ENCODE results near the gene MTPN.

The MTPN gene

GRCh38 chr7:135950972-135951371 is 26.2 kb downstream of the MTPN start:
- no peak for DNase-seq

DNA sequence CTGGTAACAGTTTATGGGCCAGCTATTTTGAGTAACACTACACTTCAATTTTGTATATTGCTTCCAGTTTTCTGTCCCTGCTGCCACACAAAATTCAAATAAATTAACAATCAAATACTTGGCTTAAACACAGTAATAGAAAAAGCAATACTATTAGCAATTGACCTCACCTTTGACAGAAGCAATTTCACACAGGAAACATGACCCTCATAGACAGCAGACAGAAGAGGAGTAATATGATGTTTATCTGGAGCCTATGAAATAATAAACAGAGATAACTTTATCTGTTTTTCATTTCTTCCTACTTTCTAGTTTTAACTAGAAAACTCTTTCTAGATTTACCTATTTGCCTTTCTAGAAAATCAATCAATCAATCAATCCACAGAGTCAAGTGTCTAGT is 26.7 kb downstream of the MTPN start:
- DNase-seq: no peak

DNA sequence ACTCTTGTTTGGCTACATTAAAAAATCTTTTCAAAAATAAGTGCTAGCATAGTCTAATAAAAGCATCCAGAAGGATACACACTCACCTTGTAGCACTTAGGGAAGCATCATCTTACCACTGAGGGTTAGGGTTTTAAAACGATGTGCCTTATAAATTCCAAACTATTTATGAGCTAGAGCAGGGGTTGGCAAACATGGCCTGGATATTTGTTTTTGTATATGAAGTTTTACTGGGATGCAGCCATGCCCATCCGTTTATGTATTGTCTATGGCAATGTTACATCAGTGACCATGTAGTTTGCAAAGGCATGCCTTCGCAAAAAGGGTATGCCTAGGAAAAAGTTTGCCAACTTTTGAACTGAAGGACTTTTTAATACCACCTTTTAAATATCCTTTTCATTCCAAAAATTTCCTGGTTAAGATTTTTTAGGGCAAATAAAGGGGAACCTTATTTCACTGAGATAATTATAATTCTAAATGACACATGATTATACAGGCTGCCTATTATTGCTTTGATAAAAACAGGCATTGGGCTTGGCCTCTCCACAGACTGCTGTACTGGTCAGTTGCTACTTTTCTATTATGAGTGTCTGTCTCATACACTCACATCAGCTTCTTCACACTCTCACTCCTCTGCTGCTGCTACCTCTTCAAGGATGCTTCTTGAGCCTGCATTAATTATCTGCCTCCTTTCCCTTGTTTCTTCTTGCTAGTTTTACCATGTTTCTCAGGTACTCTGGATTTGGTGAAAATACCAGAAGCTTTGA is 30.7 kb downstream of the MTPN start:
- no peak for DNase-seq

DNA sequence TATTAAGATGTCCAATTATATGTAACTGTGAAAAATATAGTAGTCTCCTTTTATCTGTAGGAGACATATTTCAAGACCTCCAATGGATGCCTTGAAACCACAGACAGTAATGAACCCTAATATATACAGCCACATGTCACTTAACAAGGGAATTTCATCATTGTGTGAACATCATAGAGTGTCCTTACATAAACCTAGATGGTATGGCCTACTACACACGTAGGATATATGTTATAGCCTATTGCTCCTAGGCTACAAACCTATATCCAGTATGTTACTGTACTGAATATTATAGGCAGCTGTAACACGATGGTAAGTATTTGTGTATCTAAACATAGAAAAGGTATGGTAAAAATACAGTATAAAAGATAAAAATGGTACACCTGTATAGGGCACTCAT is 32.4 kb downstream of the MTPN start:
- no peak for DNase-seq

DNA sequence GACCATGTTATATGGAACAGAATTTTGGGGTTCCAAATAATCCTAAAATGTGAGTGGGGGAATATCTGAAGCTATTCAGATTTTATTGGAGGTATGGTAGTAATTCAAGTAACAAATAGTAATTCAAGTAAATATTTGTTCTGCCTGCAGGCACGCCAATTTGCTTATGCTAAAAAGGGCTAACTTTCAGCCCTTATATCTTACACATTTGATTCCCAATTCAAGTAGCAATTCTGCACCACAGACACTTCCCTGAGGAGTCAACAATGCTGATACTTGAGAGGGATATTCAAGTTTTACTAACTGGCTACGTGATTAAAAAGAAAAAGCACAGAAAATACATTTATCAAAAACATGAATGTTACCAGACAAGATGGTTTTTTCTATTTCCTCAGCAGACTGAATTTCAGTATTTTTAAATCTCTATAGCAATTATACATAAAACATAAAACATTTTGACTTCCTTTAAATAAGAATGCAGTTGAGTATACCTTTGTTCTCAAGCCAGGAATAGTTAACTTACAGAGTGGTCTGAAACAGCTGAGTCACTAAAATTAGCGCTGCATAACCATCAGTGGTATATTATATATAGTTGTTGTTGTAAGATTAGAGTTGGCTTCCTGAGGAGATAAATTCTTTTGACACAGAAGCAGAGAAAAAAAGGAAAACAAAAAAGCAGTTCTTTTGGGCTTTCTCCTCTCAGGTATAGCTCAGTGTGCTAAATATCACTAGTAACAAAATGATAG is 33.9 kb downstream of the MTPN start:
- no peak for DNase-seq

GRCh38 chr7:135942614-135943013 is 34.5 kb downstream of the MTPN start:
- DNase-seq: no peak

DNA sequence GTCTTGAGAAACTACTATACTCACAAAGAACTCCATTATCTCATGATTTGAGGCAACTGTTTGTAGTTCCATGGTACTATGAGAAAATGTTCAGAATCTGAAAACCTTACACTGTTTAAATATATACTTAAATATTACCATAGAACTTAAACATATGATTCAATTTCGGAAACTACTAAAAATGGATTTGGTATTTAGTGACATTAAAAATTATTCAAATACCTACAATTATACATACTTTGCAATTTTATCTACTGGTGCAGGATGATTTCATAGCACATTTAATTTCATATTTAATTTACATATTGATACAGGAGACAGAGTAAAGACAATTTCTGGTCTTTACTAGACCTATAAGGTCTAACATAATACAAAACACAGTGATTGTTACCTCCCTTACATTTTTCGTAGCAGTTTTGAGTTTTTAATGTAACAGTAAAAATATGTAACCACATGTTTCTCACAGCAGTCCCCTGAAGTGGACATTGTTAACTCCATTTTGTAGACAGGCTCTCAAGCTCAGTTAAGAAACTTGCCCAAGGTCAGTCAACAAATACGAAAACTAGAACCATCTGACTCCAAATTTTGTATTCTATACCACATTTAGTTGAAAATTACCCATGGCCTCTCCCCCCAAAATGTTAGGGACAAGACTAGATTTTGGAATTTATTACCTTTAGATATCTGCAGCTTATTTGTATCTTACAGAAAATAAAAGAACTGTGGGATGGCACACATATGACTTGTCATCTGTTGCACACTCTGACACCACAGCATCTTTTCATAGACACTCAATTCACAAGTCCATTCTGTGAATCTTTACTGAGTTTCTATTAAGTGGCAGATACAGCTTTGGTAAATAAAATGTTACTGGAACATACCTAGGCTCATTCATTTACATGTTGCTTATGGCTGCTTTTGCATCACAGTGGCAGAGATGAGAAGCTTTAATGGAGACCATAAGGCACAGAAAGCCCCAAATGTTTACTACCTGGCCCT is 36.8 kb downstream of the MTPN start:
- no peak for DNase-seq

DNA sequence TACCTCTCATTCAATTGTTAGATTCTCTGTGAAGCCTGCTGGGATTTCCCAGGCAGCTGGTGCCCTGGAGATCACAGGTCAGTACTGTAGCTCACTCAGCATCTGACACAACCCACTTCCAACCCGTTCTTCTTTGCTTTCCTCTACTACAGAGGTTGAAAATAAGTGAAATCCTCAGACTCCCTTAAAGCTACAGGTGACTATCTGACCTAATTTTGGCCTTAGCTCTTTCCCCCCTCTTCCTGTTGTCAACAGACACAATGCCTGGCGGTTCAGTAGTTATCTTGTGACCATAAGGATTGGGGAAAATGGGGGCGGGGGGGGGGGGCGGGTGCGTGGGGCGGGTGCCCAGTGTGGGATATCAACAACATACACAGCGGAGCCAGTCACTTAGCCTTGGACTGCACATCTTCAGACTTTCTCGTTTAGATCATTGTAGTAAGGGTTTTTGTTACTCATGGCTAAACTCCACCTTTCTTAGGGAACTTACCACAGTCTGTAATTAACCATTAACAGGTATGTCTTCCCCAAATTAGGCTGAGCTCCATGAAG is 37.8 kb downstream of the MTPN start:
- no peak for DNase-seq

GRCh38 chr7:135938563-135938962 is 38.6 kb downstream of the MTPN start:
- no peak for DNase-seq

- DNase-seq: no peak
Measured at GRCh38 chr7:135938086-135938485, 39.1 kb downstream of the MTPN start.

DNA sequence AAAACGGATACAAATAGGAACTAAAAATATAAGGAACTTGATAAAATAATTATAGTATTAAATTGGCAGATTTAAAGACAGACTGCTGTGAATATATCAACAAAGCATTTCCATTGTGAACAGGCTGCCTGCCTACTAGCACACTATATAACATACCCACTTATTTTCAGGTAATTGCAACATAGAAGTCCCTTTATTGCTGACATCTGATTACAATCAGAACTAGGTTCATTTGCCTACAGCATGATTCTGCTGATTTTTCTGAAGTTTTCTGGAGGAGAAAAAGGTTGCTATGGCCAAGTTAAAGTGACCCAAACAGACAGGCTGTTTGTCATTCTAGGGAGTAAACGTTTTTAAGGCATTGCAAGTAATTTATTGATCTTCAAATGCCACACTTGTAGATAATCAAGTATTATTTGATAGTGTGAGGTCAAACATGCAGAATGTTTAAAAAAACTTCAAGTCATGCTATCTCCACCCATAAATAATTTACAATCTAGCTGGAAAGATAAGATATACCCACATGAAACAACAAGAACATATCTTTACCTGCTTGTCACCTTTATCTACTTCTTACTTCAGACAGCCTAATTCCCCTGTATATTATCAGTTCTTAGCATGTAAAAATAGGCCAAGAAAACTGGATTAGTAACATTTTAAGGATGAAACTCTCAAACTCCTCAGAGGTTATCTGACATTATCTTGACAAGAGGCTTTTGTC is 40.5 kb downstream of the MTPN start:
- no peak for DNase-seq

DNA sequence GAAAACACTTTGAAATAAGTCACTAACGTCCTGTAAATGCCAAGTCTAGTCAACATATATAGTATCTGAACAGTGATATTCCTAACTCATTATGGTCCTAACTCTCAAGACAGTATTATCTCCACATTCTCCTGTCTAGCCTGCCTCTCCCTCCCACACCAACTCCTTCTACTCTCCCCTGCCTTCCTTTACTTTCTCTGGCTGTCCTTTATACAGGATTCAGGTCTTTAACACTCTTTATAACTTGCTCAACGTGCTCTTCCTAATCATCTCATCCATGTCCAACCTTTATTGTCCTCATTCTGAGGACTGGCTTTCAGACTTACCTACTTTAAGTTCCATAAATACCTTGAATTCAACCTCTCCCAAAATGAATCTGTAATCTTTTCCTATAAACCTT is 42.5 kb downstream of the MTPN start:
- no peak for DNase-seq

GRCh38 chr7:135933509-135934188 is 43.5 kb downstream of the MTPN start:
- DNase-seq: no peak

DNA sequence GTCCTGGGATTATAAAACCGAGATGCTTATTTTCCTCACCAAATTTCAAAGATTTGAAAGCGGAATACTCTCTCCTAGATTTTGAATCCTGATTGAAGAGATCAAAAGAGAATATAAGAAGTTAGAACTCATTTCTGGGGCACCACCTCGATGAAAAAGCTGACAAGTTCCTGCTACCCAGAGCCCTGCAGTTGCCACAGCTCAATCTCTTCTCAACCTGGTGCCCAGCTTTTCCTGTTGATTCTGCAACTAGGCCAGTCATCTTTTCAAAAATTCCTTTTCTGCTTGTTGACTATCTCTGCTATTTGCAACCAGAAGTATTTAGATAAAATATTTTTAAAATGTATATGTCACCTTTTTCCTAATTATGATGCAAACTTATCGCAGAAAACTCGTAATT is 45.0 kb downstream of the MTPN start:
- DNase-seq: no peak

DNA sequence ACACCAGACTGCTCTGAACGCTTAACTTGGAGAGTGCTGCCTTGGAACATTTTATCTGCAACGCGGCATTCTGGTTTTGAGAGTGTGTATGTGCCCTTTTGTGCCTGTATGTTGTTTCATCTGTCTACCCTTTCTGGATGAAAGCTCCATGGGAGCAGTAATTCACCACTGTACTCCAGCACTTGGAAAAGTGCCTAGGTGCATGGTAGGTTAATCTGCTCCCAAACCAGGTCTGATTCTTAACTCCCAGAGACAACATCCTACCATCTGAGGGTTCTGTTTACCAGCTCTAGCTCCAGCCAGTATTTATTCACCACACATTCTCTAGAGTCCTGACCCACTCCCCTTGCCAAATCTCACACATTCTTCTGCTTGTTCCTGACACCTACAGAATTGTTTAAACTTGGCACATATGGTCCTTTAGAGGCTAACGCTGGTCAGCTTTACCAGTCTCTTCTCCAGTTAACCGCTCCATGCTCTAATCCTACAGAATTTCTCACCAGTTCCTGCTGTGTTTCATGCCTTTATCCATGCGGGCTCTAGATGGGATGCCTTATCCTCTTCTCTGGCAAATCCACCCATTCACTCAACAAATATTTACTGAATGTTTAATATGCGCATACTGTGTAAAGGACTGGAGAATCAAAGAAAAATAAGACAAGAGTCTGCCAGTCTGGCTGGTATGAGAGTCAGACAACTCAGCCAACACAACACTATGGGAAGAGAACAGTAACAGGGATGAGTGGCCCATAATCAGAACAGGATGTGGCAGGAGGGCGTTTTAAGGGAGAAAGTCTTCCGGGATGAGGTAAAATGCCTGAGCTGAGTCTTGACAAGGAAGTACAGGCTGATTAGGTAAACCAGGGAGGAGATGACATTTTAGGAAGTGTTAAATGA is 46.3 kb downstream of the MTPN start:
- DNase-seq: no peak

DNA sequence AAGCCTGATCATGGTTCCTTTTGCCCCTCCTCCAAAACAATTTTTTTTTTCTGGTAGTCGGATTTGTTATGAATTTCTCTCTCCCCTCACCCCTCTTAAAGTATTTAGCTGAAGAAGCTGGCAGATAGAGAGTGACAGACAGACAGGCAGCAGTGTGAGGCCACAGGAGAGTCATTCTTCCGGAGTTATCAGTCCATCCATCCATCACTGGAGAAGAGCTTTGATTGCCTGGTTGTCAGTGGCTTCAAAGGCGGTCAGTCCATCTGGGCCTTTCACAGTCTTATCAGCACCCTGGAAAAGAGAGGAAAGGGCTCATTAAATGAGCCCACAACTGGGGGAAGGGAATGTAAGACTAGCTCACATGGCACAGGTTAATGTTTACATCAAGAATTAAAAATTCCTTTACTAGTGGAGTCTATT is 47.4 kb downstream of the MTPN start:
- DNase-seq: no peak

DNA sequence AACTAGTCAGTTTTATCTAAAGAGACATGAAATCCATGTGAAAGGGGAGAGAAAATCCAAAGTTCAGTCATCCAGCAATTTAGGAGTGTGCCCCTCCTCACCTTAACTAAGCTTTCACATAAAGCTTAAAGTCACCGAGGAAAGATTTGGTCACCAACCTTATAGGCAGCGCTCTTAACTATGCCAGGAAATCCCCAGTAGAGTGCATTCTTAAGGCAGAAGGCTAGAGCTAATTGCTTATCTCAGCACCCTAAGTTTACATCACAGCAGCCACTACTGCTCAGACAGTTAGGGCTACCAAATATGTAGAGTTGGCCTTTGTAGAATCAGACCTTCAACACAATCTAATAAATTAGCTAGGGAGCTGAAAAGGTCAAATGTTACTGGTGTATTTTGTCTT is 47.9 kb downstream of the MTPN start:
- no peak for DNase-seq

GRCh38 chr7:135928136-135928535 is 49.0 kb downstream of the MTPN start:
- DNase-seq: no peak

DNA sequence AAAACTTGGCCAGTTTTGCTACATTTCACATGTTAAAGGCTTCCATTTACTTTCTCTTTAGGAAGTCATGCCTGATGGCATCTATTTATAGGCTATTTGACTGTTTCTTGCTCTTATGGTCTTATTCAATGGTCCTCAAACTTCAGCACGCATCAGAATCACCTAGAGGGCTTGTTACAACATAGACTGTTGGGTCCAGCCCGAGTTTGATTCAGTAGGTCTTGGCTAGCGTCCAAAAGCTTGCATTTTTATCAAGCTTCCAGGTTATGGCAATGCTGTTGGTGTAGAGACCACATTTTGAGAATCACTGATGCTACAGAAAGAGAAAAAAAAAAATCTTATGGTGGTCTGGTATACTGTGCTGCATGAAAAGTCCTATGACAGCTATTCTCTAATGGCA is 51.9 kb downstream of the MTPN start:
- no peak for DNase-seq

GRCh38 chr7:135924302-135924701 is 52.9 kb downstream of the MTPN start:
- DNase-seq: no peak

GRCh38 chr7:135922263-135922662 is 54.9 kb downstream of the MTPN start:
- DNase-seq: no peak

Data from NCI-H1694 (cell line).